Astrocyte (in vitro differentiated cells and primary cell): ENCODE results near the gene SENP1. TPM values are rescaled to one million over a fixed set of nuclear protein-coding genes. Genes with fewer than 3 reads are reported as not detected.

Experiments
- DNase-seq: peaks from one replicate; pipeline ENCODE4 v3.0.0-alpha.2; 2010; ENCODE audit warnings: low read depth
- FAIRE-seq: peaks from 2 replicates; lab custom pipeline; 2011; peaks lifted over from hg19 to GRCh38; lab: Jason Lieb, UNC
- H2AFZ ChIP-seq: 2 replicates; pipeline ENCODE4 v1.6.0; 2012; ENCODE audit warnings: low read depth, low read length, inconsistent platforms
- H3K27ac ChIP-seq: 2 replicates; pipeline ENCODE4 v1.5.1; 2011; ENCODE audit warnings: low read depth, low read length, inconsistent platforms
- H3K27me3 ChIP-seq: 2 replicates; pipeline ENCODE4 v1.6.0; 2011; ENCODE audit warnings: low read length, inconsistent platforms; ENCODE audit not compliant: insufficient read depth
- H3K36me3 ChIP-seq: 2 replicates; pipeline ENCODE4 v1.5.1; 2011; ENCODE audit warnings: low read length, inconsistent platforms; ENCODE audit not compliant: insufficient read depth
- H3K4me1 ChIP-seq: 2 replicates; pipeline ENCODE4 v1.5.1; 2011; ENCODE audit warnings: low read length, inconsistent platforms; ENCODE audit not compliant: insufficient read depth
- H3K4me2 ChIP-seq: 2 replicates; pipeline ENCODE4 v1.6.0; 2012; ENCODE audit warnings: low read length, inconsistent platforms
- H3K4me3 ChIP-seq: 2 replicates; pipeline ENCODE4 v1.5.1; 2011; ENCODE audit warnings: low read depth, mild to moderate bottlenecking, low read length, inconsistent platforms; ENCODE audit not compliant: insufficient read depth
- H3K79me2 ChIP-seq: 2 replicates; pipeline ENCODE4 v1.6.0; 2012; ENCODE audit warnings: mild to moderate bottlenecking, low read length, inconsistent platforms; ENCODE audit not compliant: insufficient read depth
- H3K9ac ChIP-seq: 2 replicates; pipeline ENCODE4 v1.6.0; 2012; ENCODE audit warnings: mild to moderate bottlenecking, low read length, inconsistent platforms
- H3K9me3 ChIP-seq: 2 replicates; pipeline ENCODE4 v1.5.1; 2012; ENCODE audit warnings: low read depth, mild to moderate bottlenecking, low read length, inconsistent platforms; ENCODE audit not compliant: insufficient read depth
- H4K20me1 ChIP-seq: 2 replicates; pipeline ENCODE4 v1.6.0; 2012; ENCODE audit warnings: low read length, inconsistent platforms; ENCODE audit not compliant: insufficient read depth
- H3K27ac Mint-ChIP-seq: one replicate; pipeline ENCODE4 v1.8.0; 2021; ENCODE audit warnings: mild to moderate bottlenecking, mixed read lengths; ENCODE audit not compliant: unreplicated experiment
- H3K27me3 Mint-ChIP-seq: one replicate; pipeline ENCODE4 v1.8.0; 2021; ENCODE audit warnings: low read depth, mixed read lengths; ENCODE audit not compliant: unreplicated experiment
- H3K36me3 Mint-ChIP-seq: one replicate; pipeline ENCODE4 v1.8.0; 2021; ENCODE audit warnings: low read depth, mixed read lengths; ENCODE audit not compliant: unreplicated experiment
- H3K4me1 Mint-ChIP-seq: one replicate; pipeline ENCODE4 v1.8.0; 2021; ENCODE audit warnings: low read depth, mixed read lengths; ENCODE audit not compliant: unreplicated experiment
- H3K4me3 Mint-ChIP-seq: one replicate; pipeline ENCODE4 v1.8.0; 2021; ENCODE audit warnings: mild to moderate bottlenecking, moderate library complexity, mixed read lengths; ENCODE audit not compliant: unreplicated experiment
- H3K9me3 Mint-ChIP-seq: one replicate; pipeline ENCODE4 v1.8.0; 2021; ENCODE audit warnings: mild to moderate bottlenecking, mixed read lengths; ENCODE audit not compliant: unreplicated experiment
- CTCF ChIP-seq: IDR thresholded peaks from 2 replicates; pipeline ENCODE4 v1.5.1; 2011; ENCODE audit warnings: low read depth, mild to moderate bottlenecking, inconsistent platforms, low read length, moderate library complexity; ENCODE audit not compliant: insufficient read depth
- EZH2 ChIP-seq: IDR thresholded peaks from 2 replicates; pipeline ENCODE4 v1.6.1; 2012; ENCODE audit warnings: mild to moderate bottlenecking, low read length, inconsistent platforms; ENCODE audit not compliant: insufficient read depth
- total RNA-seq: library from RNA; stranded (reverse); gene quantifications from 2 replicates; pipeline ENCODE4 v1.2.1, GENCODE V29; 2021

SENP1 gene
- total RNA-seq, 1 donor from 2014 or later: 13.6 TPM

- H3K27ac ChIP-seq: no peak within 1 kb of the TSS
- H2AFZ ChIP-seq: peak within 1 kb of the TSS; percentile 63
- H3K9me3 Mint-ChIP-seq: peaks cover 2% of the 10 kb centered on the region
- FAIRE-seq: no peak
- peak within 1 kb of the TSS; percentile 80 for H3K4me3 Mint-ChIP-seq
- H3K27me3 Mint-ChIP-seq: peaks cover 48% of the 10 kb centered on the region
- peak within 1 kb of the TSS; percentile 82 for H3K4me2 ChIP-seq
- no peaks in the 10 kb centered on the region for H3K79me2 ChIP-seq
- no peak within 1 kb of the TSS for H3K9ac ChIP-seq
- no peaks in the 10 kb centered on the region for H3K36me3 ChIP-seq
- H3K4me3 ChIP-seq: peak within 1 kb of the TSS; percentile 32
- no peaks in the 10 kb centered on the region for H3K36me3 Mint-ChIP-seq
- TF ChIP-seq CTCF (no peak), EZH2 (peak; percentile 59)
- H3K4me1 ChIP-seq: peaks cover 21% of the 10 kb centered on the region
- H3K4me1 Mint-ChIP-seq: peaks cover 3% of the 10 kb centered on the region
- peaks cover 84% of the 10 kb centered on the region for H3K27me3 ChIP-seq
- no peaks in the 10 kb centered on the region for H3K9me3 ChIP-seq
- H3K27ac Mint-ChIP-seq: no peak within 1 kb of the TSS
- peaks cover 5% of the 10 kb centered on the region for H4K20me1 ChIP-seq
- no peak for DNase-seq
Measured at GRCh38 chr12:48004053-48004941, 101.6 kb downstream of the SENP1 start, which contains the start of gene COL2A1. TSS of gene COL2A1 (minus strand) at chr12:48004476. CDS start at chr12:48004321, 155 bp downstream.

- DNase-seq: no peak
- TF ChIP-seq CTCF (no peak), EZH2 (no peak)
- H3K27ac Mint-ChIP-seq: peak overlapping the region; percentile 35
Measured at GRCh38 chr12:48003226-48004052, 102.4 kb downstream of the SENP1 start.

More at GRCh38 chr12:48003226-48004052, 102.4 kb downstream of the SENP1 start:
- Histone ChIP-seq H3K27me3 (peaks cover 85% of the 10 kb centered on the region), H2AFZ (peak overlapping the region; percentile 63), H3K27ac (no peak overlapping the region), H3K36me3 (no peaks in the 10 kb centered on the region), H3K4me3 (peak overlapping the region; percentile 32), H3K79me2 (no peaks in the 10 kb centered on the region), H4K20me1 (peaks cover 5% of the 10 kb centered on the region), H3K4me2 (peak overlapping the region; percentile 98), H3K4me1 (peaks cover 21% of the 10 kb centered on the region), H3K9me3 (no peaks in the 10 kb centered on the region), H3K9ac (no peak overlapping the region)
- FAIRE-seq: no peak
- H3K27me3 Mint-ChIP-seq: peaks cover 47% of the 10 kb centered on the region
- peaks cover 2% of the 10 kb centered on the region for H3K9me3 Mint-ChIP-seq
- H3K4me3 Mint-ChIP-seq: peak overlapping the region; percentile 95
- H3K4me1 Mint-ChIP-seq: peaks cover 3% of the 10 kb centered on the region
- H3K36me3 Mint-ChIP-seq: no peaks in the 10 kb centered on the region
